H1 (cell line): Measurements from ENCODE around the gene KLHL41. TPM values are rescaled to one million over a fixed set of nuclear protein-coding genes. Genes with fewer than 3 reads are reported as not detected.

Experiments used
- CHD7 ChIP-seq: fragments of 300-600 bp; sonication (generic); IDR thresholded peaks from 2 replicates; pipeline ENCODE4 v1.7.1; 2012; ENCODE audit warnings: low read length, moderate library complexity, mild to moderate bottlenecking, inconsistent platforms; ENCODE audit not compliant: insufficient replicate concordance
- CREB1 ChIP-seq: IDR thresholded peaks from 2 replicates; pipeline ENCODE4 v1.6.1; 2012; ENCODE audit warnings: inconsistent platforms
- USF2 ChIP-seq: IDR thresholded peaks from 2 replicates; pipeline ENCODE4 v1.6.1; 2011; ENCODE audit warnings: low read length, improper control_type of control experiment
- polyA plus RNA-seq, 7 experiments: library from polyadenylated mRNA; depleted of rRNA in 3 of 7; stranded (reverse) in 5 of 7; unstranded in 2 of 7; fragments of >200 nt in 5 of 7; fragments of 200-250 nt in 2 of 7; gene quantifications; 1 replicate in 5 of 7; 2 replicates in 1 of 7; 4 replicates in 1 of 7; pipeline versions ENCODE4 v1.2.1 to v1.2.3, GENCODE V29; 2011 to 2013; ENCODE audit warnings: missing spikeins in 2 of 7, mixed read lengths in 2 of 7
- total RNA-seq: library from RNA; stranded (reverse); fragmentation: NEBNext Ultra II Directional; extraction: Animal tissue kit (Norgen Biotek cat#: 25700); gene quantifications from 2 replicates; pipeline ENCODE4 v1.2.1, GENCODE V29; 2021

Gene KLHL41
- total and polyA plus RNA-seq, 2 of the 8 experiments (the other 6 are each of a cell fraction or from before 2014, with no cell fraction given): not detected

GRCh38 chr2:169561364-169561763 lies 51.9 kb downstream of the KLHL41 start (continued):
- TF ChIP-seq CHD7 (no peak), CREB1 (no peak), USF2 (no peak)
